ENCODE measurements around the gene DAAM1. TPM values are rescaled to one million over a fixed set of nuclear protein-coding genes. Genes with fewer than 3 reads are reported as not detected.

DAAM1 gene
- total RNA-seq, 1 experiment from 2014 or later, result 11.5 TPM

GRCh38 chr14:59186306-59186705 is 2.2 kb upstream of the DAAM1 start:
- Histone ChIP-seq H3K9me3 (ENCODE audit: low read depth, low read length, poor library complexity, severe bottlenecking) (no peaks in the 10 kb centered on the region), H3K4me1 (ENCODE audit: insufficient read depth, low read length, poor library complexity, severe bottlenecking) (no peaks in the 10 kb centered on the region), H3K27me3 (replicated peaks; ENCODE audit: insufficient read depth, low read depth, low read length, poor library complexity) (peaks cover 25% of the 10 kb centered on the region), H3K36me3 (ENCODE audit: insufficient read depth, low read length, poor library complexity, severe bottlenecking) (no peaks in the 10 kb centered on the region), H3K27ac (ENCODE audit: low read depth, low read length, poor library complexity, severe bottlenecking) (no peak overlapping the region), H3K4me3 (ENCODE audit: low read depth, low read length, poor library complexity, severe bottlenecking) (no peak overlapping the region)
- no TSS peak for BruUV-seq (replicated peaks)
- intact Hi-C loops (cut with micrococcal nuclease; ENCODE audit: unreplicated experiment), result no loop called here
- POLR2A ChIA-PET (ENCODE audit: low non-redundant PET), result no interaction called here
- TF ChIP-seq CTCF (conservative IDR thresholded peaks at IDR 0.05; ENCODE audit: low read depth, low read length), result no peak
- no peak for TF ChIP-seq EZH2 (IDR thresholded peaks at IDR 0.05; ENCODE audit: borderline replicate concordance, low read depth, low read length, poor library complexity, severe bottlenecking)
- DNase-seq (ENCODE audit: low spot score), result no peak
- CTCF ChIA-PET, result no interaction called here

DNA sequence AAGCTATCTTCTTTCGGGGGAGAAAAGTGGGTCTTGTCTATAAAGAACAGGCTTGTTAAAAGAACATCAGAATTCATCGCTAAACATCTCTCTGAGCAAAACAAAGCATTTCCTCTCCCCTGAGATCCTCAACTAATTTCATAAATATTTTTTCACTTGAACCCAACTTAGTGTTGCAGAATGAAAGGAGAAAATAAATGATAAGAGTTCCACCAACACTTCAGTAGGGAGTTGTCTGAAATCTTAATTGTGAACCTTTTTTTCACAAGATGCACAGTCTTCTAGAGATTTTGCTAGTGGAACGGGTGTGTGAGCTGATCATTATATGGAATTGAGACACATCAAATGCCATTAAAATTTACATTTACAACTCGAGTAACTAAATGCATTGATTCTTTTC is 1.3 kb upstream of the DAAM1 start:
- Histone ChIP-seq H3K27ac (ENCODE audit: low read depth, low read length, poor library complexity, severe bottlenecking) (no peak overlapping the region), H3K4me1 (ENCODE audit: insufficient read depth, low read length, poor library complexity, severe bottlenecking) (no peaks in the 10 kb centered on the region), H3K9me3 (ENCODE audit: low read depth, low read length, poor library complexity, severe bottlenecking) (no peaks in the 10 kb centered on the region), H3K36me3 (ENCODE audit: insufficient read depth, low read length, poor library complexity, severe bottlenecking) (no peaks in the 10 kb centered on the region), H3K27me3 (replicated peaks; ENCODE audit: insufficient read depth, low read depth, low read length, poor library complexity) (peaks cover 25% of the 10 kb centered on the region), H3K4me3 (ENCODE audit: low read depth, low read length, poor library complexity, severe bottlenecking) (peak overlapping the region; percentile 87)
- intact Hi-C loops (cut with micrococcal nuclease; ENCODE audit: unreplicated experiment), result no loop called here
- TF ChIP-seq EZH2 (IDR thresholded peaks at IDR 0.05; ENCODE audit: borderline replicate concordance, low read depth, low read length, poor library complexity, severe bottlenecking), result no peak
- TF ChIP-seq CTCF (conservative IDR thresholded peaks at IDR 0.05; ENCODE audit: low read depth, low read length), result no peak
- no peak for DNase-seq (ENCODE audit: low spot score)
- no TSS peak for BruUV-seq (replicated peaks)
- CTCF ChIA-PET, result no interaction called here
- POLR2A ChIA-PET (ENCODE audit: low non-redundant PET), result no interaction called here

DNA sequence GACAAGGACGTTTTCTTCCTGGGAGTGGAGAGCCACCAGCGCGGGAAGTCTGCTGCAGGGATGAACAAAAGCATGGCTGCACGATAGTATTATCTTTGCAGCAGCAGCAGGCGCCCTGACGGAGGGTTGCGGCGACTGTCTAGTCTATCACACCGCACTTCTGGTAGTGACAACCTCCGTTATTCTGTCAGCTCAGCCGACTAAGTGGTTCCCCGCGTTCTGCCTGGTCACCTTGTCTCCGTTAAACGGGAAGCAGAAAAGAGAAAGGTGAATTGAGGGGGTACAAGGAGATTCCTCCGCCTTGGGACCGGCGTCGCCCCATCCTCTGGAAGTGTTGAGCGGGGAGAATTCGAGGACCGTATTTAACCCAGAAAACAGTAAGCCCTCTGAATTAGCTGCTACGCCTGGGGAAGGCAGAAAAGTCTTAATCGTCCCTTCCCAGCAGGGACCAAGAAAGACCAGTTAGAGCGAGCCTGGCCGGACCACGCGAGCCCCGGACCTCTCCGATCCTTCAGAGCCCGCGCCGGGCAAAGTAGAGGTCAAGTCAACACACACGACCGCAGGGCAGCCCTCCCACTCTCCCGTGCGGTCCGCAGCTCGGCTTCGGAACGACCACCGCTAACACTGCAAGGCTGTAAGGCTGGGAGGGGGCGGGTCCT is 536 bp upstream of the DAAM1 start:
- Histone ChIP-seq H3K4me3 (ENCODE audit: low read depth, low read length, poor library complexity, severe bottlenecking) (peak overlapping the region; percentile 87), H3K36me3 (ENCODE audit: insufficient read depth, low read length, poor library complexity, severe bottlenecking) (no peaks in the 10 kb centered on the region), H3K27ac (ENCODE audit: low read depth, low read length, poor library complexity, severe bottlenecking) (peak overlapping the region; percentile 14), H3K9me3 (ENCODE audit: low read depth, low read length, poor library complexity, severe bottlenecking) (no peaks in the 10 kb centered on the region), H3K27me3 (replicated peaks; ENCODE audit: insufficient read depth, low read depth, low read length, poor library complexity) (peaks cover 25% of the 10 kb centered on the region), H3K4me1 (ENCODE audit: insufficient read depth, low read length, poor library complexity, severe bottlenecking) (no peaks in the 10 kb centered on the region)
- ChIA-PET CTCF (interaction anchor here (0.6 to 1.2 kb wide), 2 partner anchors 122 to 296 kb away, joined by 3 to 13 read pairs; partner anchors contain the start of gene L3HYPDH), POLR2A (ENCODE audit: low non-redundant PET) (no interaction called here)
- DNase-seq (ENCODE audit: low spot score), result peak; percentile 43
- intact Hi-C loops (cut with micrococcal nuclease; ENCODE audit: unreplicated experiment), result no loop called here
- BruUV-seq (replicated peaks), result no TSS peak
- TF ChIP-seq CTCF (conservative IDR thresholded peaks at IDR 0.05; ENCODE audit: low read depth, low read length) (no peak), EZH2 (IDR thresholded peaks at IDR 0.05; ENCODE audit: borderline replicate concordance, low read depth, low read length, poor library complexity, severe bottlenecking) (no peak)
